Naive B cell (primary cell): Measurements from ENCODE around the gene SMIM20. TPM values are rescaled to one million over a fixed set of nuclear protein-coding genes. Genes with fewer than 3 reads are reported as not detected.

ENCODE experiments used
- ATAC-seq, 2 donors: fragments of 150-1000 bp; cut with Tn5 transposase; 2 replicates each; pipeline ENCODE4 v1.10.0; 2021; ENCODE audit warnings: low read depth in 2 of 2, mild to moderate bottlenecking in 2 of 2, moderate library complexity in 2 of 2
- DNase-seq: peaks from one replicate; pipeline ENCODE4 v3.0.0; 2022
- H3K27ac Mint-ChIP-seq, 6 donors: one replicate each; pipeline ENCODE4 v1.8.0; 2020 to 2022; ENCODE audit warnings: mild to moderate bottlenecking in 6 of 6, mixed read lengths in 6 of 6, moderate library complexity in 5 of 6, inconsistent platforms in 2 of 6
- H3K27me3 Mint-ChIP-seq, 3 donors: one replicate each; pipeline ENCODE4 v1.8.0; 2021 to 2022; ENCODE audit warnings: mixed read lengths in 3 of 3, mild to moderate bottlenecking in 1 of 3
- H3K36me3 Mint-ChIP-seq, 2 donors: one replicate each; pipeline ENCODE4 v1.8.0; 2020 to 2022; ENCODE audit warnings: mixed read lengths in 2 of 2, inconsistent platforms in 1 of 2, mild to moderate bottlenecking in 1 of 2
- H3K4me1 Mint-ChIP-seq, 3 donors: one replicate each; pipeline ENCODE4 v1.8.0; 2020 to 2022; ENCODE audit warnings: mixed read lengths in 3 of 3, inconsistent platforms in 1 of 3, mild to moderate bottlenecking in 1 of 3, moderate library complexity in 1 of 3
- H3K4me3 Mint-ChIP-seq, 8 donors: one replicate each; pipeline ENCODE4 v1.8.0; 2020 to 2022; ENCODE audit warnings: mild to moderate bottlenecking in 8 of 8, mixed read lengths in 8 of 8, moderate library complexity in 8 of 8, inconsistent platforms in 2 of 8
- H3K9me3 Mint-ChIP-seq, 7 donors: one replicate each; pipeline ENCODE4 v1.8.0; 2020 to 2022; ENCODE audit warnings: mixed read lengths in 7 of 7, mild to moderate bottlenecking in 5 of 7, inconsistent platforms in 2 of 7, moderate library complexity in 1 of 7
- polyA plus RNA-seq, 6 donors: library from polyadenylated mRNA; unstranded; fragments of 300-500 nt; fragmentation: Illumina TruSeq; gene quantifications; one replicate each; pipeline ENCODE4 v1.2.3, GENCODE V29; 2021; ENCODE audit warnings: low read depth in 6 of 6

SMIM20 gene
- polyA plus RNA-seq, 6 donors from 2014 or later: 57.8 to 83.2 (median 71.3) TPM

- peak overlapping the region; percentile 73 to 98 (median 92) for H3K27ac Mint-ChIP-seq
- DNase-seq (no peak), ATAC-seq (peak; percentile 14 to 25)
- H3K4me1 Mint-ChIP-seq: peaks cover 43 to 69% (median 44%) of the 10 kb centered on the region in 3 donors
- H3K4me3 Mint-ChIP-seq: peak overlapping the region in 4 of 8 donors; percentile 21 to 57 (median 36)
- H3K9me3 Mint-ChIP-seq: peaks cover 0 to 4% (median 0%) of the 10 kb centered on the region in 7 donors
- H3K36me3 Mint-ChIP-seq: peaks cover 0 to 8% of the 10 kb centered on the region in 2 donors
- H3K27me3 Mint-ChIP-seq: peaks cover 0 to 5% (median 0%) of the 10 kb centered on the region in 3 donors
Measured at GRCh38 chr4:25879991-25880651, 33.9 kb upstream of the SMIM20 start.

- H3K4me1 Mint-ChIP-seq: peaks cover 36 to 66% (median 38%) of the 10 kb centered on the region in 3 donors
- peaks cover 0 to 8% of the 10 kb centered on the region in 2 donors for H3K36me3 Mint-ChIP-seq
- DNase-seq (no peak), ATAC-seq (no peak)
- H3K4me3 Mint-ChIP-seq: no peak overlapping the region
- peaks cover 0 to 4% (median 0%) of the 10 kb centered on the region in 7 donors for H3K9me3 Mint-ChIP-seq
- H3K27ac Mint-ChIP-seq: peak overlapping the region in 2 of 6 donors; percentile 89 to 98
- H3K27me3 Mint-ChIP-seq: peaks cover 0 to 5% (median 0%) of the 10 kb centered on the region in 3 donors
Measured at GRCh38 chr4:25881193-25881592, 32.8 kb upstream of the SMIM20 start.

GRCh38 chr4:25882226-25882625 is 31.8 kb upstream of the SMIM20 start:
- H3K9me3 Mint-ChIP-seq: peaks cover 0 to 4% (median 0%) of the 10 kb centered on the region in 7 donors
- ATAC-seq: no peak
- no peak overlapping the region for H3K4me3 Mint-ChIP-seq
- peaks cover 0 to 5% (median 0%) of the 10 kb centered on the region in 3 donors for H3K27me3 Mint-ChIP-seq
- H3K36me3 Mint-ChIP-seq: peaks cover 0 to 8% of the 10 kb centered on the region in 2 donors
- peaks cover 28 to 65% (median 40%) of the 10 kb centered on the region in 3 donors for H3K4me1 Mint-ChIP-seq
- DNase-seq: no peak
- peak overlapping the region in 3 of 6 donors; percentile 56 to 98 (median 72) for H3K27ac Mint-ChIP-seq

GRCh38 chr4:25883565-25883964 is 30.5 kb upstream of the SMIM20 start:
- peaks cover under 1 to 8% of the 10 kb centered on the region in 2 donors for H3K36me3 Mint-ChIP-seq
- DNase-seq: no peak
- peaks cover 31 to 55% (median 42%) of the 10 kb centered on the region in 3 donors for H3K4me1 Mint-ChIP-seq
- peaks cover 0 to 4% (median 0%) of the 10 kb centered on the region in 7 donors for H3K9me3 Mint-ChIP-seq
- peaks cover 0 to 5% (median 0%) of the 10 kb centered on the region in 3 donors for H3K27me3 Mint-ChIP-seq
- ATAC-seq: no peak
- peak overlapping the region in 3 of 6 donors; percentile 73 to 86 (median 78) for H3K27ac Mint-ChIP-seq
- no peak overlapping the region for H3K4me3 Mint-ChIP-seq

DNA sequence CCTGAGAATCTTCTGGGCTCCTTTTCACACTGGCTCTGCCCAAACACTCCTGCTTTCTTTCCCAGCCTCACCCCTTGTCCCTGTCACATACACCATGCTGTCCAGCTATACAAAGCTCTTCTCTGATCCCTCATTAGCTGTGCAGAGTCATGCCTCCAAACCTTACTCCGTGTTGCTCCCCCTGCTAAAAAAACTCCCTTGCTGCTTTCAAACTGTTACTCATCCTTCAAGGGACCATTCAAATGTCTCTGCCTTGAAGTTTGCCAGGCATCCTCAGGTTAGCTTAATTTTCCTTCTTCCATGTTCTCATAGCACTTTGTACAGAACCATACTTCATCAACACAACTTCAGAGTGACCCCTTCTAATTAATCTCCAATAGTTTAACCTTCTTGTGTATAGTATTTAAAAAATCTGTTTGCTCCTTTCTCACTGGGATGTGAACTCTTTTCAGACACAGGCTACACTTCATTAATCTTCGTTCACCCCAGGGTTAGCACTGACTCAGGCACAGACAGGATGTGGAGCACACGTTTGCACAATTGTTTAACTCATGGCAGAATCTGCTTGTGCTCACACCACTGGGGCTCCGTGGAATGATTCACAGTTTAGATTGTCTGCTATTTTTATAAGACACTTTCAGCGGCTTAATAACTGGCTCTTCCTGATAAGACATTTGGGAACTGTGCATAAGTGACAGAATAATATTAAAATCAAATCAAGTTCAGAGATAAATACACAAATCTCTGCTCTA is 29.8 kb upstream of the SMIM20 start:
- peaks cover 34 to 51% (median 46%) of the 10 kb centered on the region in 3 donors for H3K4me1 Mint-ChIP-seq
- H3K4me3 Mint-ChIP-seq: peak overlapping the region in 2 of 8 donors; percentile 17 to 38
- H3K27ac Mint-ChIP-seq: peak overlapping the region in 3 of 6 donors; percentile 32 to 86 (median 73)
- peaks cover 0 to 5% (median 0%) of the 10 kb centered on the region in 3 donors for H3K27me3 Mint-ChIP-seq
- H3K9me3 Mint-ChIP-seq: peaks cover 0 to 4% (median 0%) of the 10 kb centered on the region in 7 donors
- H3K36me3 Mint-ChIP-seq: peaks cover 5 to 8% of the 10 kb centered on the region in 2 donors
- ATAC-seq (peak; percentile 71 to 75), DNase-seq (no peak)

GRCh38 chr4:25888781-25889180 is 25.2 kb upstream of the SMIM20 start:
- peak overlapping the region in 1 of 6 donors; percentile 20 for H3K27ac Mint-ChIP-seq
- H3K9me3 Mint-ChIP-seq: no peaks in the 10 kb centered on the region
- no peaks in the 10 kb centered on the region for H3K27me3 Mint-ChIP-seq
- H3K4me3 Mint-ChIP-seq: no peak overlapping the region
- ATAC-seq: no peak
- H3K36me3 Mint-ChIP-seq: peaks cover 0 to 5% of the 10 kb centered on the region in 2 donors
- DNase-seq: no peak
- H3K4me1 Mint-ChIP-seq: peaks cover 19 to 43% (median 41%) of the 10 kb centered on the region in 3 donors

DNA sequence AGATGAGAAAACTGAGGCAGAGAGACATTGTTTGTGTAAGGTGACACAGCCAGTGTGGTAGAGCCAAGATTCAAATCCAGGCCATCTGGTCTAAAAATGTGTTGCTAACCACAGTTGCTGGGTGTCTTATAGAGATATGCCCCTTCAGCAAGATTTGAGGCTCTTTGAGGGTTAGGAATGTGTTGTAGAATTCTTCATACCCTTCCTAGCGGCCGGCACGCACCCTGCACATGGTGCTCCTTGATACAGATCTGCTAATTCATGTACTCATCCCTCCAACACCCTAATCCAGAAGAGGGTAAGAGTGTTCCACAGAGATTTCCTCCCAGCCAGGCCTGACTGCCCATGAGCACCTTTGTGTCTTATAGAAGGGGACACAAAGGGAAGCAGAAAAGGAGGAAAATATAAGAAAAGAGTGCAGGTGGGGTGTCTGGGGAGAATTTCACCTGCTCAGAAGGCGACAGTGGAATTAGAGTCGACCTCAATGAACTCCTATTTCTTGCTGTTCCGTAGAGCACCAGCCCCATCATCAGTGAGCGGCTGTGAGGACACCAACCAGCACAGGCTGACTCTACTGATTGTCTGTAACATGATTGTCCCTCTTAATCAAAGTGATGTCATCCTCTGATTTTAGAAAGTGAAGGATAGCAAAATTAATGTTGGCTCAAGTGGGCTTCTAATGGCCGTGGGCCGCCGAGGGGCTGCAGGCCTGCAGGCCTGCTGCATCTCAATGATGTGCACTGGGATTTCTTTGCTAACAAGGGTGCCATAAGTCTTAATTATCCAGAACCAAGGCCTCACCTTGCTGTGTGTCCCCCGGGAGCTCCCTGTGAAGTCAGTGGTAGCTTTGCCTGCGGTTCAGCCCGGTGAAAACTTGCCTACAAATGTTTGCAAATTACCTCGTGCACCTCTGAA is 24.2 kb upstream of the SMIM20 start:
- peaks cover 0 to 5% of the 10 kb centered on the region in 2 donors for H3K36me3 Mint-ChIP-seq
- ATAC-seq: no peak
- H3K27me3 Mint-ChIP-seq: no peaks in the 10 kb centered on the region
- no peak overlapping the region for H3K4me3 Mint-ChIP-seq
- H3K9me3 Mint-ChIP-seq: no peaks in the 10 kb centered on the region
- DNase-seq: no peak
- peaks cover 9 to 32% (median 31%) of the 10 kb centered on the region in 3 donors for H3K4me1 Mint-ChIP-seq
- no peak overlapping the region for H3K27ac Mint-ChIP-seq

DNA sequence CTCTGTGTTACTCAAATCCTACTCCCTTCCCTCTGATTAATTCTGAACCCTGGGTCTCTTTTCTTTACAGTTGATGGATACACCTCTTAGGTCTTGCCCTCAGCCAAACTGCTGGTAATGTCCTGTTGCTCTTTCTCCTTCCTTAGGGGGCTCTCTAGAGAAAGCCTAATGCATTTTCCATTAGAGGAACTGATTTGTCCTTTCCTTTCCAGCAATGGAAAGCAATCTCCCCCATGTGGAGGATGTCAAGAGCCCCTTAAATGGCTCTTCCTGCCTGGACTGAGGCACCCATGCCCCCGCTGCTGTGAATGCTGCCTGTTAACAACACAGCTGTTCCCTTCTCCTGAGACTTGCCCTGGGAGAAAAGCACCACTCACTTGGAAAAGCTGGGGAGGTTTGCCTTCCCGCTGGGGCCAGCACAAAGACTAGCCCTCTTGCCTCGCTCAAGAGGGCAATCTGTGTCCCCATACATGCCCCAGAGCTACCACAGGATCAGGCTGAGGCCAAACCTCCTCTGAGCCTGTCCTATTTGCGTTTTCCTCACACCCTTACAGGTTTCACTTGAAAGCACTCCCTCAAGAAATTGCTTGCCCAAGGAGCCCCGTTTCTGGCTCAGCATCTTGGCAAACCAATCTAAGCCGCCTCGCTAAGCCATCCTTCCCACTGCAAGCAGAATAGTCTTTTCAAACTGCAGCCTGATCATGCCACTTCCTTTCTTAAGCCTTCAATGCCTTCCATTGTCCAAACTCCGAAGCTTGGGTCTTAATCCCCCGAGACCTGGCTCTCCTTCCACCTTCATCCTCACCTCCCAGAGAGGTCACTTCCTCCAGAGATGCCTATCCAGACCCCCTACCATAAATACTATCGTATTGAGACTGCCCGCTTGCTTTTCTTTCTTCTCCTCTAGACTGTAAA is 23.2 kb upstream of the SMIM20 start:
- no peaks in the 10 kb centered on the region for H3K9me3 Mint-ChIP-seq
- H3K36me3 Mint-ChIP-seq: peaks cover 0 to 5% of the 10 kb centered on the region in 2 donors
- no peak overlapping the region for H3K4me3 Mint-ChIP-seq
- DNase-seq (no peak), ATAC-seq (no peak)
- no peaks in the 10 kb centered on the region for H3K27me3 Mint-ChIP-seq
- peak overlapping the region in 2 of 6 donors; percentile 71 to 76 for H3K27ac Mint-ChIP-seq
- H3K4me1 Mint-ChIP-seq: peaks cover 15 to 34% (median 24%) of the 10 kb centered on the region in 3 donors

GRCh38 chr4:25892796-25893195 is 21.2 kb upstream of the SMIM20 start:
- Mint-ChIP-seq H3K4me3 (no peak overlapping the region), H3K27me3 (no peaks in the 10 kb centered on the region), H3K27ac (no peak overlapping the region), H3K36me3 (peaks cover 0 to 5% of the 10 kb centered on the region in 2 donors), H3K4me1 (peaks cover 15 to 23% (median 16%) of the 10 kb centered on the region in 3 donors), H3K9me3 (no peaks in the 10 kb centered on the region)
- no peak for ATAC-seq
- DNase-seq: no peak

DNA sequence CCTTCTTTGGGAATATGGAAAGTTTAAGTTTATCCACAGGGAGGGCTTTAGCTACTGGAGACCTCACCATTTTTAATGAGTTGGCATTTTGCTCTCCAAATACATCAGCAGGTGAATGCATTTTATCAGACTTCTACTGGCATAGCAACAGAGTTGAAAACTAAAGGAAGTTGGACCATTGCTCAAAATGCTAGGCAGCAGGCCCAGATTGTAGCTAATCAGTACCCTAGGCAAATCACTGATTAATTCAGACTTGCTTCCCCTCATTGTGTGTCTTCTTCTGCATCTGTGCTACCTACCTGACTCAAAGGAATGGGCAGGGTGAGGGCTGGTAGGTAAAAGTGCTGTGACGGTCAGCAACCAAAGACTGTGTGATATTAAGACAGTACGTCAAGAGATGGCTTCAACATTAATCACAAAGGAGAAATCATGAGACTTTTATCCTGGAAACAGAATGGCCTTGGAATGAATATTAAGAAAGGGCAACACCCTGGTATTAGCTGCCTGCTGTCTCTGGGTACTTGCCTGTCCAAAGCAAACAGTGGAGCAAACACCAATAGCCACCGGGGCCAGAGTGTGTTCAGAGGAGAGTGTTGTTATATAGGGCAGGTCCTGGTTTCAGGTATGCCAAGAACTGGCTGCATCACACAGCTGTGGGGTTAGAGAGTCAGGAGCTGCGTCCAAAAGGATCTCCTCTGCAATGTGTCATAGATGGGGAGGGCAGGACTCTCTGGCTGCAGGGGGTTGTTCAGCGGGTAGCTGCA is 17.1 kb upstream of the SMIM20 start:
- Mint-ChIP-seq H3K9me3 (no peaks in the 10 kb centered on the region), H3K4me3 (no peak overlapping the region), H3K4me1 (peaks cover 16 to 22% (median 17%) of the 10 kb centered on the region in 3 donors), H3K36me3 (no peaks in the 10 kb centered on the region), H3K27ac (peak overlapping the region in 2 of 6 donors; percentile 53 to 65), H3K27me3 (no peaks in the 10 kb centered on the region)
- DNase-seq: no peak
- no peak for ATAC-seq

GRCh38 chr4:25900310-25900709 is 13.7 kb upstream of the SMIM20 start:
- peaks cover 34 to 51% (median 49%) of the 10 kb centered on the region in 3 donors for H3K4me1 Mint-ChIP-seq
- no peak for ATAC-seq
- no peak overlapping the region for H3K27ac Mint-ChIP-seq

More at GRCh38 chr4:25900310-25900709, 13.7 kb upstream of the SMIM20 start:
- Mint-ChIP-seq H3K4me3 (no peak overlapping the region), H3K36me3 (no peaks in the 10 kb centered on the region), H3K27me3 (no peaks in the 10 kb centered on the region), H3K9me3 (no peaks in the 10 kb centered on the region)
- DNase-seq: no peak
